GM18508 (cell line): ENCODE data around the gene MAP3K5.
"Not testable (repeated sequence)": the region's sequence is repeated elsewhere in the genome, so short reads cannot be mapped to it uniquely, and the experiment has no call there.

Experiments used
- ATAC-seq: cut with Tn5 transposase; IDR thresholded peaks from one replicate; pipeline ENCODE4 v1.9.1; 2021; ENCODE audit warnings: moderate number of reproducible peaks; ENCODE audit not compliant: insufficient read depth, unreplicated experiment

MAP3K5 gene

GRCh38 chr6:136728976-136729515 lies 63.2 kb downstream of the MAP3K5 start:
- no peak for ATAC-seq

GRCh38 chr6:136728033-136728939 lies 64.0 kb downstream of the MAP3K5 start:
- no peak for ATAC-seq

- no peak for ATAC-seq
These were observed 65.3 kb downstream of the MAP3K5 start for GRCh38 chr6:136726837-136727557.

- no peak for ATAC-seq
These were observed 67.2 kb downstream of the MAP3K5 start for GRCh38 chr6:136725124-136725523.

GRCh38 chr6:136723780-136724179 lies 68.5 kb downstream of the MAP3K5 start:
- ATAC-seq = peak; percentile 55

- ATAC-seq = no peak
These were observed 70.8 kb downstream of the MAP3K5 start for GRCh38 chr6:136721467-136721866.

- ATAC-seq = no peak
These were observed 72.1 kb downstream of the MAP3K5 start for GRCh38 chr6:136720045-136720770.

GRCh38 chr6:136719280-136720044 lies 72.8 kb downstream of the MAP3K5 start:
- no peak for ATAC-seq

- no peak for ATAC-seq
These were observed 73.8 kb downstream of the MAP3K5 start for GRCh38 chr6:136718476-136718875.

GRCh38 chr6:136717716-136717990 lies 74.6 kb downstream of the MAP3K5 start:
- ATAC-seq = no peak

- peak; percentile 52 for ATAC-seq
These were observed 75.2 kb downstream of the MAP3K5 start for GRCh38 chr6:136716917-136717715.

- ATAC-seq = not testable (repeated sequence)
These were observed 79.6 kb downstream of the MAP3K5 start for GRCh38 chr6:136712642-136713041.

- no peak for ATAC-seq
These were observed 80.6 kb downstream of the MAP3K5 start for GRCh38 chr6:136711644-136712043.

GRCh38 chr6:136710877-136711552 lies 81.3 kb downstream of the MAP3K5 start:
- ATAC-seq = no peak

- no peak for ATAC-seq
These were observed 82.8 kb downstream of the MAP3K5 start for GRCh38 chr6:136709429-136709828.

- ATAC-seq = no peak
These were observed 85.8 kb downstream of the MAP3K5 start for GRCh38 chr6:136706430-136706829.

- no peak for ATAC-seq
These were observed 88.9 kb downstream of the MAP3K5 start for GRCh38 chr6:136703331-136703865.

- ATAC-seq = no peak
These were observed 91.2 kb downstream of the MAP3K5 start for GRCh38 chr6:136701045-136701444.
